ENCODE results near the gene IREB2.

- TF ChIP-seq POLR2A (IDR thresholded peaks at IDR 0.05) (no peak), CTCF (IDR thresholded peaks at IDR 0.05) (no peak), EP300 (IDR thresholded peaks at IDR 0.05) (no peak)
Measured at GRCh38 chr15:78434134-78434533, 3.9 kb upstream of the IREB2 start.
